Measurements from ENCODE around the gene ZFYVE9. TPM values are rescaled to one million over a fixed set of nuclear protein-coding genes. Genes with fewer than 3 reads are reported as not detected.
"Not testable (repeated sequence)": the region's sequence is repeated elsewhere in the genome, so short reads cannot be mapped to it uniquely, and the experiment has no call there.

Gene ZFYVE9
- total RNA-seq, 2 donors from 2014 or later = 1.4 to 5.1 TPM

- peak overlapping the region in 1 of 2 donors; percentile 40 for H3K27ac Mint-ChIP-seq
- H3K36me3 Mint-ChIP-seq = no peaks in the 10 kb centered on the region
- no peaks in the 10 kb centered on the region for H3K9me3 Mint-ChIP-seq
- DNase-seq (ENCODE audit: low spot score in 2 of 2) (peak; percentile 46 to 57), ATAC-seq (peak; percentile 38 to 55)
Measured at GRCh38 chr1:52142220-52143183, 613 bp downstream of the ZFYVE9 start.

- ATAC-seq (no peak), DNase-seq (ENCODE audit: low spot score in 2 of 2) (no peak)
- no peak overlapping the region for H3K27ac Mint-ChIP-seq
- no peaks in the 10 kb centered on the region for H3K36me3 Mint-ChIP-seq
- H3K9me3 Mint-ChIP-seq = no peaks in the 10 kb centered on the region
Measured at GRCh38 chr1:52145137-52145536, 3.2 kb downstream of the ZFYVE9 start.

- not testable (repeated sequence) for ATAC-seq; H3K27ac Mint-ChIP-seq; DNase-seq (ENCODE audit: low spot score in 2 of 2); H3K9me3 Mint-ChIP-seq; H3K36me3 Mint-ChIP-seq
Measured at GRCh38 chr1:52150445-52150844, 8.6 kb downstream of the ZFYVE9 start.

DNA sequence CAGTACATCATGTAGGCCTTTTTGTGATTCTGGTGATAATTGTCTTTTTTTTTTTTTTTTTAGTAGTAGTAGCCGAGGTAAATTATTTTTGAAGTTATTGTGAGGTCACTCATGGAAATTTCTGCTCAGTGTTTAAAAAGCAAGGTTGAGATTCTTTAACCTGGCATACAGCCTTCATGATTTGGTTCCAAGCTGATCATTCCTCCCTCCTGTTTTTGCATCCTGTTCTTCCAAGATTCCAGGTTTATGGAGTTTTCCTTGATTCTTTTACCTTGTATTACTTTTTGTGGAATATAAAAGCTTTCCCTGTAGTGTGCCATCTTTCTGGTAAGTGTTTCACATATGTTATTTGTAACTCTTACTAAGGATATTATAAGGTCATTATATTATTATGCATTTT is 9.1 kb downstream of the ZFYVE9 start:
- Mint-ChIP-seq H3K36me3 (no peaks in the 10 kb centered on the region), H3K27ac (no peak overlapping the region), H3K9me3 (no peaks in the 10 kb centered on the region)
- no peak for DNase-seq (ENCODE audit: low spot score in 2 of 2)
- ATAC-seq = no peak

DNA sequence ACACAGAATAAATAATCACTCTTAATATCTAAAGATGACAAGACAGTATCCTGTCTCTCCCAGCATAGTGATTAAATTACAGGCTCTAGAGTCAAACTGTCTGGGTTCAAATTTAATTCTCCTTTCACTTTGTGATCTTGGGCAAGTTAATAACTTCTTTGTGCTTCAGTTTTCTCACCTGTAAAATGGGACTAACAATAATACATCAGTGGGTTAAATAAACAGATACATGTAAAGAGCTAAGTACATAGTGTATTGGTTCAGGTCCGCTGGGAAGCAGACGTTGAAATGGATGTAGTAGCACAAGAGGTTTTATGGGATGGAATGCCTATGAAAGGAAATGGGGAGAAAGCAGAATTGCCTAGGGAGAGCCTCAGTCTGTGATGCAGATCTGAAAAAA is 10.7 kb downstream of the ZFYVE9 start:
- DNase-seq (ENCODE audit: low spot score in 2 of 2) = no peak
- Mint-ChIP-seq H3K9me3 (no peaks in the 10 kb centered on the region), H3K27ac (no peak overlapping the region), H3K36me3 (no peaks in the 10 kb centered on the region)
- ATAC-seq = no peak

- Mint-ChIP-seq H3K9me3 (no peaks in the 10 kb centered on the region), H3K27ac (no peak overlapping the region), H3K36me3 (no peaks in the 10 kb centered on the region)
- ATAC-seq (no peak), DNase-seq (ENCODE audit: low spot score in 2 of 2) (no peak)
Measured at GRCh38 chr1:52153010-52153409, 11.1 kb downstream of the ZFYVE9 start.

DNA sequence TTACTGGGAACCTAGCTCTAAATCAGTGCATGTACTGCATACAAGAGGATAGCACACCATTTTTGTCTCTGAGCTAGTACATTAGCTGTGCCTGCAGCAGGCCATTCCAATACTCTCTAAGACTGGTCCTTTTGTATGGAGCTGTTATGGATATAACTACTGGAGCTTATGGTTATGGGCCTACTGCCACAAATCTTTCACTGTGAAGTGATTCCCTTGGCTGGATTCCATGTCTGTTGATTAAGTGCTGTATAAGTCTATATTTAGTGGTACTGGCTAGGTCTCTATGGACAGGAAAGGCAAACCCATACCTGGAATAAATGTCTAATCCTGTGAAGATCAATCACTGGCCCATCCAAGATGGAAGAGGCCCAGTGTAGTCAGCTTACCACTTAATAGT is 12.0 kb downstream of the ZFYVE9 start:
- no peaks in the 10 kb centered on the region for H3K36me3 Mint-ChIP-seq

DNA sequence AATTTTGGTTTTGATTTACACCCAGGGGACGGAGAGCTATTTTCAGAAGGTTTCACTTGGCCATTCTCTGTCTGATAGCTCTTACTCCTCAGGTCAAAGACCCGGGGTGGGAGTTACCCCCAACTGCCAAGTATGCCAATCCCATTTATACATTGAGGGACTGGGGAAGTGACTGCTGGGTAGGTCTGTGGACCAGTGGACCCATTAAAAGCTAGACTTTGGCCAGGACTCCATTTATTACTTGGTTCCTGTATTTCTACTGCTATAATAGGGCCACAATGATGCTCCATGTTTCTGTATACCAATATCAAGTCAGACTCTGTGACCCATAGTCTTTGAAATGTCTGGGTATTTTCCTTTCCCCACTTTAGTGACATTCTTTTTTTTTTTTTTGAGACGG is 14.6 kb downstream of the ZFYVE9 start:
- DNase-seq (ENCODE audit: low spot score in 2 of 2) (no peak), ATAC-seq (no peak)
- Mint-ChIP-seq H3K27ac (no peak overlapping the region), H3K9me3 (no peaks in the 10 kb centered on the region), H3K36me3 (no peaks in the 10 kb centered on the region)

More for the DNA sequence above, 12.0 kb downstream of the ZFYVE9 start:
- no peak for ATAC-seq
- no peak for DNase-seq (ENCODE audit: low spot score in 2 of 2)
- no peaks in the 10 kb centered on the region for H3K9me3 Mint-ChIP-seq
- no peak overlapping the region for H3K27ac Mint-ChIP-seq

DNA sequence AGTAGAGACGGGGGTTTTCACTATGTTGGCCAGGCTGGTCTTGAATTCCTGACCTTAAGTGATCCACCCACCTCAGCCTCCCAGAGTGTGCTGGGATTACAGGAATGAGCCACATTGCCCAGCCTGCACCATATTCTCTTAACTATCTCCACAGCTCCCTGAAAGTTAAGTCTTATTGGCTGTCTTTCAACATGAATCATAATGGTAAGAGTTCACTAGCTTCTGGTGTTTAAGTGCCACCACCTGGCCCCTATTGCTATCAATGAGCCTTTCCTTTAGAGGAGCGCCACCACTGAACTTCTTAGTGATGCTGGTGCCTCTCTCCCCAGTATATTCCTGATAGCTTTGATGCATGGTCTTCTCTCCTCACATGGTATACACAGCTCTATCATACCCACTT is 15.7 kb downstream of the ZFYVE9 start:
- Mint-ChIP-seq H3K36me3 (no peaks in the 10 kb centered on the region), H3K9me3 (no peaks in the 10 kb centered on the region), H3K27ac (no peak overlapping the region)
- no peak for DNase-seq (ENCODE audit: low spot score in 2 of 2)
- ATAC-seq = no peak

GRCh38 chr1:52158218-52158617 is 16.3 kb downstream of the ZFYVE9 start:
- H3K27ac Mint-ChIP-seq = no peak overlapping the region
- ATAC-seq (no peak), DNase-seq (ENCODE audit: low spot score in 2 of 2) (no peak)
- no peaks in the 10 kb centered on the region for H3K36me3 Mint-ChIP-seq
- no peaks in the 10 kb centered on the region for H3K9me3 Mint-ChIP-seq

DNA sequence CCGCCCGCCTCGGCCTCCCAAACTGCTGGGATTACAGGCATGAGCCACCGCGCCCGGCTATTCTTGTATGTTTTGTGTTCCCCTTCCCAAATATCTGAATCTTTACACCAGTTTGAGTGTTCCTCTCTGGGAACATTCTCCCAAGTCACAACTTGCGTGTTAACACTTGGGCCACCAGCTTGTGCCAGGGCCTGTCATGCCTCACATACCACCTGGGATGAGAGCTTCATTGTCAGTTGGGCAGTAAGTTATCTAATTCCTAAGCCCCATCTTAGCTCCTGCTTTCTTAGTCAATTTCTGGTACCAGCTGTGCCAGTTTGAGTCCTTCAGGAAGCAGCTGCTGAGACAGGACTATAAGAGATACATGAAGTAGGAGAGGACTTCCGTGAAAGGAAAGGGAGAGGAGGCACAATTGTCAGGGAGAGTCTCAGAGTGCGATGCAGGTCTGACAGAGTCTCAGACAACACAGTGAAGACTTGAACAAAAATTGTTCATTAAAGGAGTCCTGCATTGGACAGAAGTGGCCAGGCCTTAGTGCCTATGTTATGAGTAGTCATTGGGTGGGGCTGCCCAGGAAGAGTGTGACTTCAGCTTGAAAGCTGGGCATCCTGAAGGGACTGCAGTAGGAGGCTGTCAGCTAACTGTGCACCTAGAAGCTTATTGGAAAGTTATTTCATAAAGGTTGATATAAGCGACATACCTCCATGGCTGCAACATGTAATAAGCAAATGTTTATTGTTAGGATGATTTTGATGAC is 17.3 kb downstream of the ZFYVE9 start:
- ATAC-seq (no peak), DNase-seq (ENCODE audit: low spot score in 2 of 2) (no peak)
- H3K9me3 Mint-ChIP-seq = no peaks in the 10 kb centered on the region
- no peak overlapping the region for H3K27ac Mint-ChIP-seq
- no peaks in the 10 kb centered on the region for H3K36me3 Mint-ChIP-seq

DNA sequence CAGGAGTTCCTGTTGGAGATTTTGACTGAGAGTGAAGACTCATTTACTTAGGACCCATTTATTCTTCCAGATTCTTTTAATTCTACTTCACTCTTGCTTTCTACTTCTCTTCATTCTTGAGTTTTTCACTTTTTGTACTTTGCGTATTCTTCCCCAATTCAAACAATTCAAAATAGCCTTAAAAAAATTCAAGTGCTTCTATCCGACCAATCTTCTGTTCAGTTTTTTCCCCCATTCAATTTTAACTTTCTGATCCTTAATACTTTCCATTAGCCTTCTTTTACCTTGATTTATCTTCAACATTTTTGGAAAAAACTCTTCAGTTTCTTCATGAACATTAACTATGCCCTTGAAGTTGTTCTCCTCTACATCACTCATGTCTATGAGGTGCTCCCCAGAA is 21.1 kb downstream of the ZFYVE9 start:
- Mint-ChIP-seq H3K36me3 (no peaks in the 10 kb centered on the region), H3K27ac (no peak overlapping the region), H3K9me3 (no peaks in the 10 kb centered on the region)
- no peak for ATAC-seq
- DNase-seq (ENCODE audit: low spot score in 2 of 2) = no peak

DNA sequence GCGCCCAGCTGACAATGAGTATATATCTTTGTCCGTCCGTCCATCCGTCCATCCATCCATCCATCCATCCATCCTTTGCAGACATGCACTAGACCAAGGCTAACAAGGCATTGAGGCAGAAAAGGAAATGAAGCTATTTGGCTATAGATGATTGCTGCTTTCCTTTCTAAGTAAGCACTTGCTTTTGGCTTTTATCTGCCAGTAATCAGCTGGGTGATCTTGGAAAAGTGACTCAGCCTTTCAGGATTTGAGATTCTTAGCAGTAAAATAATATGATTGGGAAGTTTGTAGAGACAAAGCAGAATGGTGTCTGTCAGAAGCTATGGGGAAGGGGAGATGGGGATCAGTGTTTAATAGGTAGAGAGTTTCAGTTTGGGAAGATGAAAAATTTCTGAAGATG is 22.7 kb downstream of the ZFYVE9 start:
- H3K9me3 Mint-ChIP-seq = no peaks in the 10 kb centered on the region
- no peaks in the 10 kb centered on the region for H3K36me3 Mint-ChIP-seq
- DNase-seq (ENCODE audit: low spot score in 2 of 2) (no peak), ATAC-seq (no peak)
- H3K27ac Mint-ChIP-seq = no peak overlapping the region

DNA sequence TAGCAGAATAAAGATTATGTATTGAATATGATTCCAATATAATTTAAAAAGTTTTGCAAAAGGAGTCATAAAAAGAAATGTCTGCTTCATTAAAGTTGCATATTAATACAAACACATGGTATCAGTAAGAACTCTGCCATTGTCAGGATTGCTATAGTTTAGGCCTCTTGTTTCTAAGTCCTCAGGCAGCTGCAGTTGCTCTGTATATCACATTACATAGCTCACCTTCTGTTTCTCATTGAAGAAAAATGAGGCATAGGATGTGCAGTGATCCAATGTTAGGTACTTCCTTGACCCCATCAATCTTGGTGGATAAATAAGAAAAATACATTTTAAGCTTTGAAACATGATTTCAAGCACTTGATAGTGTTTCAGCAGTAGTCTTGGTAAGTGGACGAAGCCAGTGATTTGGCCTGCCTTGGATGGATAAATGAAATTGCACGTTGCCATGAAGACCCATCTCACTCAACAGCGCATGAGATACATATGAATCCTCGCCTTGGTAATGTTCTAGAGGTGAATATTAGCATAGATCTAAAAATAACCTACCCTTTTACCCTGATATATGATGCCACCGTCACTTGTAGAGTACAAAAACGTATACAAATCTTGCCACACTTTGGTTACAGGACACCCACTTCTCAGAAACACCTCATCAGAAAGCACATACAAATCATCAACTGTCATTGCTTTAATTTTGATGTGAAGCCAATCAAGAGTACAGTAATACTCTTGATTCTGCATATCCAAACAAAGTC is 25.3 kb downstream of the ZFYVE9 start:
- DNase-seq (ENCODE audit: low spot score in 2 of 2) (no peak), ATAC-seq (no peak)
- Mint-ChIP-seq H3K9me3 (peaks cover 0 to 7% of the 10 kb centered on the region in 2 donors), H3K27ac (no peak overlapping the region), H3K36me3 (no peaks in the 10 kb centered on the region)

GRCh38 chr1:52168373-52169080 is 26.6 kb downstream of the ZFYVE9 start:
- no peak for DNase-seq (ENCODE audit: low spot score in 2 of 2)
- Mint-ChIP-seq H3K9me3 (peaks cover 0 to 7% of the 10 kb centered on the region in 2 donors), H3K36me3 (peaks cover 0 to 3% of the 10 kb centered on the region in 2 donors), H3K27ac (no peak overlapping the region)
- no peak for ATAC-seq

DNA sequence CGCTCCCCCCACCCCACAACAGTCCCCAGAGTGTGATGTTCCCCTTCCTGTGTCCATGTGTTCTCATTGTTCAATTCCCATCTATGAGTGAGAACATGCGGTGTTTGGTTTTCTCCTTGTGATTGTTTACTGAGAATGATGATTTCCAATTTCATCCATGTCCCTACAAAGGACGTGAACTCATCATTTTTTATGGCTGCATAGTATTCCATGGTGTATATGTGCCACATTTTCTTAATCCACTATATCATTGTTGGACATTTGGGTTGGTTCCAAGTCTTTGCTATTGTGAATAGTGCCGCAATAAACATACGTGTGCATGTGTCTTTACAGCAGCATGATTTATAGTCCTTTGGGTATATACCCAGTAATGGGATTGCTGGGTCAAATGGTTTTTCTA is 29.3 kb downstream of the ZFYVE9 start:
- not testable (repeated sequence) for H3K27ac Mint-ChIP-seq; ATAC-seq; DNase-seq (ENCODE audit: low spot score in 2 of 2); H3K9me3 Mint-ChIP-seq; H3K36me3 Mint-ChIP-seq
